ENCODE data around the gene FAM114A2.

Gene FAM114A2

DNA sequence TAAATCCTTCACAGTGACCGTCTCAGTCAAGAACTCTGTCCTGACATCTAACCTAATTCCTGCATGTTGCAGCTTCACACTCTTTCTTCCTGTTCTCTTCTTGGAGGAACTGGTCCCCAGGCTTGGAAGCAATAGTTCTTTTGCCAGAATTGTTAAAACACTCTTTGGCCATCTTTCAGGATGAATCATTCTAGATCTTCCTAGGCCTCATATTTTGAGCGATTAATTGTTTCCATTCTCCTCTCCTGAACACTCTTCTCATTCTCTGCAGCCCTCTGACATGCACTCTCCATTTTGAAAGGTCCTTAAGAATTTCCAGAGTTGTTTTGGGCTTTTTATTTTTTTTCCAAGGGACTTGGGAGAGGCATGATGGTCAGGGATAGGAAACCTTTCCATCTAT lies 85.8 kb downstream of the FAM114A2 start:
- H3K4me1 Mint-ChIP-seq: no peaks in the 10 kb centered on the region
- H3K9me3 Mint-ChIP-seq: no peaks in the 10 kb centered on the region
- no peak overlapping the region for H3K4me3 Mint-ChIP-seq
- ATAC-seq: no peak
- H3K36me3 Mint-ChIP-seq: no peaks in the 10 kb centered on the region
- no peak overlapping the region for H3K27ac Mint-ChIP-seq
- DNase-seq (ENCODE audit: low spot score in 2 of 2): peak in 1 of 2 donors; percentile 38

GRCh38 chr5:153952057-153952456 lies 86.7 kb downstream of the FAM114A2 start:
- H3K36me3 Mint-ChIP-seq: no peaks in the 10 kb centered on the region
- ATAC-seq (no peak), DNase-seq (ENCODE audit: low spot score in 2 of 2) (no peak)
- no peaks in the 10 kb centered on the region for H3K9me3 Mint-ChIP-seq
- H3K27ac Mint-ChIP-seq: no peak overlapping the region
- H3K4me1 Mint-ChIP-seq: no peaks in the 10 kb centered on the region
- H3K4me3 Mint-ChIP-seq: no peak overlapping the region

- Mint-ChIP-seq H3K9me3 (peaks cover 9% of the 10 kb centered on the region), H3K27ac (no peak overlapping the region), H3K36me3 (no peaks in the 10 kb centered on the region), H3K4me1 (no peaks in the 10 kb centered on the region), H3K4me3 (no peak overlapping the region)
- ATAC-seq (no peak), DNase-seq (ENCODE audit: low spot score in 2 of 2) (no peak)
These were observed 97.4 kb downstream of the FAM114A2 start for GRCh38 chr5:153941265-153941664.

Data from stimulated activated effector memory CD8-positive, alpha-beta T cell treated with anti-CD3 and anti-CD28 coated beads, Interleukin-12 subunit alpha, Interleukin-12 subunit beta, amount 100 ng/mL, for 72 hours (primary cell).